AG04450 (cell line): ENCODE measurements around the gene TNFAIP8. TPM values are rescaled to one million over a fixed set of nuclear protein-coding genes. Genes with fewer than 3 reads are reported as not detected.

Experiments
- CTCF ChIA-PET: fragments of 300-600, 350-600 bp; formaldehyde crosslinking; extraction: SDS; loops from one replicate; lab custom pipeline; 2022; ENCODE audit warnings: antibody characterized with exemption, inconsistent platforms; lab: Charles Lee
- POLR2A ChIA-PET: fragments of 350-600 bp; formaldehyde crosslinking; extraction: SDS; loops from one replicate; lab custom pipeline; 2021; ENCODE audit warnings: antibody characterized with exemption, inconsistent platforms; lab: Yijun Ruan, JAX
- DNase-seq: peaks from one replicate; pipeline ENCODE4 v3.0.0-alpha.2; 2011; ENCODE audit warnings: low read depth, low spot score
- H3K27ac ChIP-seq: one replicate; pipeline ENCODE4 v1.5.1; 2012; ENCODE audit warnings: low read depth, low read length, control low read depth
- H3K27me3 ChIP-seq: one replicate; pipeline ENCODE4 v1.6.0; 2012; ENCODE audit warnings: low read length; ENCODE audit not compliant: control insufficient read depth, insufficient read depth
- H3K4me3 ChIP-seq: 2 replicates; pipeline ENCODE4 v1.5.1; 2011; ENCODE audit warnings: mild to moderate bottlenecking, low read depth, low read length, control low read depth
- H3K9me3 ChIP-seq: 2 replicates; pipeline ENCODE4 v1.5.1; 2012; ENCODE audit warnings: low read length; ENCODE audit not compliant: control insufficient read depth, insufficient read depth
- polyA plus RNA-seq: library from polyadenylated mRNA; depleted of rRNA; stranded (reverse); fragments of >200 nt; gene quantifications from 2 replicates; pipeline ENCODE4 v1.2.3, GENCODE V29; 2011
- TF ChIP-seq, protein P1 (sequence below): IDR thresholded peaks from 2 replicates; pipeline ENCODE4 v1.5.1; 2011; ENCODE audit warnings: low read depth, low read length, control low read depth, inconsistent platforms

TNFAIP8 gene
- polyA plus RNA-seq, 1 experiment = 56.4 TPM

DNA sequence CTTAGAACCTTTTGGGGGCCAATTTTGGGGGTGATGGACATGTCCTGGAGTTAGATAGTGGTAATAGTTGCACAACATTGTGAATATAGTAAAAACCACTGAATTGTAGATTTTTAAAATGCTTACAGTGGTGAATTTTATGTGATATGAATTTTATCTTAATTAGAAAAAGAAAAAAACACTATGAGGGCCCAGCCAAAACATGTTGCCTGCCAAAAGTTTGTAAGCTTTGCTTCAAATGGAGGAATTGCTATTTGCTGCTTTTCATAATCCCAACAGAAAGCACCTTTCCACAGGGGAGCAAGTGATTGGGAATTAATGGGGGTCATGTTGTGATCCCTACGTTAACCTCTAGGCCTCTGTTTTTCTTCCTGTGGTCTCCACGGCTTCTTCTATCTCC is 19.1 kb downstream of the TNFAIP8 start:
- no peak for DNase-seq
- Histone ChIP-seq H3K9me3 (no peaks in the 10 kb centered on the region), H3K27me3 (no peaks in the 10 kb centered on the region), H3K4me3 (no peak overlapping the region), H3K27ac (no peak overlapping the region)
- TF ChIP-seq, protein P1, sequence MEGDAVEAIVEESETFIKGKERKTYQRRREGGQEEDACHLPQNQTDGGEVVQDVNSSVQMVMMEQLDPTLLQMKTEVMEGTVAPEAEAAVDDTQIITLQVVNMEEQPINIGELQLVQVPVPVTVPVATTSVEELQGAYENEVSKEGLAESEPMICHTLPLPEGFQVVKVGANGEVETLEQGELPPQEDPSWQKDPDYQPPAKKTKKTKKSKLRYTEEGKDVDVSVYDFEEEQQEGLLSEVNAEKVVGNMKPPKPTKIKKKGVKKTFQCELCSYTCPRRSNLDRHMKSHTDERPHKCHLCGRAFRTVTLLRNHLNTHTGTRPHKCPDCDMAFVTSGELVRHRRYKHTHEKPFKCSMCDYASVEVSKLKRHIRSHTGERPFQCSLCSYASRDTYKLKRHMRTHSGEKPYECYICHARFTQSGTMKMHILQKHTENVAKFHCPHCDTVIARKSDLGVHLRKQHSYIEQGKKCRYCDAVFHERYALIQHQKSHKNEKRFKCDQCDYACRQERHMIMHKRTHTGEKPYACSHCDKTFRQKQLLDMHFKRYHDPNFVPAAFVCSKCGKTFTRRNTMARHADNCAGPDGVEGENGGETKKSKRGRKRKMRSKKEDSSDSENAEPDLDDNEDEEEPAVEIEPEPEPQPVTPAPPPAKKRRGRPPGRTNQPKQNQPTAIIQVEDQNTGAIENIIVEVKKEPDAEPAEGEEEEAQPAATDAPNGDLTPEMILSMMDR = no peak
- CTCF ChIA-PET = interaction anchor here (0.6 kb wide), 1 partner anchor 19 kb away, joined by 3 read pairs; the partner anchor contains the start of gene TNFAIP8
- POLR2A ChIA-PET = no interaction called here

DNA sequence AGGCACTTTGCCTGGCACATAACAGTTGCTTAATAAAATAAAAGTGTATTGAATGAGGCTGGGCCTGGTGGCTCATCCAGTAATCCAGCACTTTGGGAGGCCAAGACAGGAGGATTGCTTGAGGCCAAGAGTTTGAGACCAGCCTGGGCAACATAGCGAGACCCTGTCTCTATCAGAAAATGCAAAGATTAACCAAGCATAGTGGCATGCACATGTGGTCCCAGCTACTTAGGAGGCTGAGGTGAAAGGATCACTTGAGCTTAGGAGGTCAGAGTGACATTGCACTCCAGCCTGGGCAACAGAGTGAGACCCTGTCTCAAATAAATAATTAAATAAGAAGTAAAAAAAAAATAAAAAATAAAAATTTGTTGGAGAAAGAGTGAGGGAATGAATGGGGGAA is 21.2 kb downstream of the TNFAIP8 start:
- POLR2A ChIA-PET = interaction anchor here (0.9 to 1.9 kb wide), 2 partner anchors 34 to 74 kb away, joined by 3 to 7 read pairs; no protein-coding TSS in a partner anchor
- Histone ChIP-seq H3K27ac (no peak overlapping the region), H3K4me3 (no peak overlapping the region), H3K9me3 (no peaks in the 10 kb centered on the region), H3K27me3 (no peaks in the 10 kb centered on the region)
- CTCF ChIA-PET = interaction anchor here (1.1 kb wide), 1 partner anchor 35 kb away, joined by 4 read pairs; no protein-coding TSS in a partner anchor
- TF ChIP-seq, protein P1 = no peak
- DNase-seq = no peak

DNA sequence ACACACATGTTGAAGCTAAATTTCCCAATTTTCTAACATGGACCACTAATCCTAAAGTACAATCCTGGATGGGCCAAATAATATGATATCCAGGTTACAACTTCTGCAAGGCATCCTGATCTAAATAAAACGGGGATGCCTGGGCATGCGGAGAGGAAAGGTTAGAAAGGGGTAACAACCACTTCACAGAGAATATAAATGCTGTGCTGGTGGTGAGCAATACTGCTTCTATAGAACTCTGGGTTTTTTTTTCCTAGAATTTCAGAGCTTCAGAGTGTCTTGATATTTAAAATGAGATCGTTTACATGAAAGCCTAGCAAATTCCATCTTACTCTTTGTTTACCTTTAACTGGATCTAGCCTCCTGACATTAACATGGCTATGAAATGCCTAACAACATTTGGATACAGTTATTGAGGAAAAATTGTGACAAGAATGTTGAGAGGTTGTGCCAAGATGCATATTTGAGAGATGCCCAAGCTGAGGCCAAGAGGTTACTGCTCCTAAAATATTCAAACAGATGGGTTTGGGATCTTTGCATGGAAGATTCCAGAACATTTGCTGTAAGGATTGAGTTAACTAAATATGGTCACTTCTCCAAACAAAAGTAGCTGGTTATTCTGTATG is 22.4 kb downstream of the TNFAIP8 start:
- POLR2A ChIA-PET = interaction anchor here (0.9 to 1.9 kb wide), 10 partner anchors 11 to 356 kb away, joined by 3 to 8 read pairs (median 5); partner anchors contain the start of genes DMXL1 and TNFAIP8
- no peaks in the 10 kb centered on the region for H3K9me3 ChIP-seq
- no peaks in the 10 kb centered on the region for H3K27me3 ChIP-seq
- TF ChIP-seq, protein P1 = no peak
- CTCF ChIA-PET = interaction anchor here (0.5 to 1.7 kb wide), 5 partner anchors 33 to 389 kb away, joined by 3 to 5 read pairs (median 3); no protein-coding TSS in a partner anchor
- no peak overlapping the region for H3K4me3 ChIP-seq
- DNase-seq = peak; percentile 41
- H3K27ac ChIP-seq = peak overlapping the region; percentile 33

DNA sequence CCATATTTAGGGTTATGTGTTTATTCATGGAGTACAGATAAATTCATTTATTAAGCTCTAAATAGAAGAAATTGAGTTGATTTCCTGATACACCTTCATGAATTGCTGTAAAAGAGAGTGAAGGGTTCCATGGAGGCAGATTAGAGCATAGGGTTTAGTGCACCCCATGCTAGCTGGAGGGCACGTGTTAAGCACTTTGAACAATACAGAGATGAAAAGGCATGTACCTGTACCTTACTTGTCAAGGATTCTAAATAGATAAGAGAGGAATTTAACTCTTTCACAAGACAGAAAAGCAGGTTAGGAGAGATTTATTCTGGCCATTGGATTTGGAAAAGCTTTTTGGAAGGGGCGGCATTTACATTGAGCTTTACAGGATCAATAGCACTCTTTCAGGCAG is 23.3 kb downstream of the TNFAIP8 start:
- CTCF ChIA-PET = interaction anchor here (0.9 to 1.7 kb wide), 4 partner anchors 14 to 391 kb away, joined by 3 to 7 read pairs (median 4); partner anchors contain the start of gene DTWD2
- H3K9me3 ChIP-seq = no peaks in the 10 kb centered on the region
- TF ChIP-seq, protein P1 = no peak
- POLR2A ChIA-PET = interaction anchor here (0.9 to 1.9 kb wide), 6 partner anchors 12 to 357 kb away, joined by 3 to 8 read pairs (median 6); partner anchors contain the start of gene TNFAIP8
- H3K27me3 ChIP-seq = no peaks in the 10 kb centered on the region
- H3K27ac ChIP-seq = no peak overlapping the region
- DNase-seq = no peak
- H3K4me3 ChIP-seq = no peak overlapping the region

- H3K27me3 ChIP-seq = no peaks in the 10 kb centered on the region
- no peaks in the 10 kb centered on the region for H3K9me3 ChIP-seq
- ChIA-PET CTCF (interaction anchor here (0.9 to 1.7 kb wide), 6 partner anchors 8 to 392 kb away, joined by 3 to 7 read pairs (median 4); partner anchors contain the start of gene DTWD2), POLR2A (no interaction called here)
- no peak overlapping the region for H3K27ac ChIP-seq
- TF ChIP-seq, protein P1 = no peak
- DNase-seq = no peak
- H3K4me3 ChIP-seq = no peak overlapping the region
These were observed 24.2 kb downstream of the TNFAIP8 start for GRCh38 chr5:119379942-119380547.
